Stimulated activated CD4-positive, alpha-beta T cell treated with anti-CD3 and anti-CD28 coated beads, TNF-alpha, amount 100 ng/mL, for 4 hours (primary cell): ENCODE measurements around the gene TCAP.
"Not testable (repeated sequence)": the region's sequence is repeated elsewhere in the genome, so short reads cannot be mapped to it uniquely, and the experiment has no call there.

Experiments used
- DNase-seq, 3 experiments: peaks; one replicate each; pipeline ENCODE4 v3.0.0-alpha.2; 2020; ENCODE audit warnings: low read depth in 3 of 3

TCAP gene

GRCh38 chr17:39679521-39680192, 14.5 kb downstream of the TCAP start:
- DNase-seq = no peak

GRCh38 chr17:39683295-39683939, 18.3 kb downstream of the TCAP start:
- DNase-seq = no peak

GRCh38 chr17:39684369-39685192, 19.4 kb downstream of the TCAP start:
- DNase-seq = no peak

GRCh38 chr17:39687101-39687545, 22.0 kb downstream of the TCAP start:
- no peak for DNase-seq

- DNase-seq = peak; percentile 74 to 79 (median 75)
Observed at GRCh38 chr17:39687546-39688474, 22.7 kb downstream of the TCAP start, which contains the start of gene PGAP3. TSS of gene PGAP3 (minus strand) at chr17:39688057. CDS start at chr17:39688014, 43 bp downstream.

DNA sequence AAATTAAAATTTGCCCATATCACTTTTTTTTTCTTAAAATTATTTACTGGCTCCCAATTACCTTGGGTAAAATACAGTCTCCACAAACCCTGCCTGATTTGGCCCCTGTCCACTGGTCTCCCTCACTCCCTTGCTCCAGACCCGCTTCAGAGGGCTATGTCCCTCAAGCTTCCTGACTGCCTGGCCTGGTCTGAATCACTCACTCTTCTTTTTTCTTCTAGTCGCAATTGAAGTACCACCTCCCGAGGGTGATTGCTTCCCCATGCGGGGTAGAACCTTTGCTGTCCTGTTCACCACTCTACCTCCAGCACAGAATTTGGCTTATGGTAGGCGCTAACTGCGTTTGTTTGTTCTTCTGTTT, 23.3 kb downstream of the TCAP start:
- no peak for DNase-seq

DNA sequence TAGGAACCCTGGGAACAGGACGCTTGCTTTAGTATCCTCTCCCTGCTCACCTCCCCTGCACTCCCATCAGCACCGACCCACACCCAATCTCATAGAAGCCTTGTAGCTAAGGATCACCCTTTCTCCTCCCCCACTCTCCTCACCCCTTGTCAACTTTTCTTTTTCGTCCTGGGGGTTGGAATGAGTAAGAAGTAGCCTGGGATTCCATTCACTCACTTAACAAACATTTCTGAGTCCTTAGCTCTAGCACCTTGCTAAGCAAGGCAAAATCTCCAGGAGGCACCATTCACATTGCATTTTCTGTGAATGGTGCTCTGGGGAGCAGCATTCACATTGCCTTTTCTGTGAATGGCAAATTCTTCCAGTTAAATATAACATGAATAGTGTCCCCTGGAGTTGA, 23.8 kb downstream of the TCAP start:
- no peak for DNase-seq

DNA sequence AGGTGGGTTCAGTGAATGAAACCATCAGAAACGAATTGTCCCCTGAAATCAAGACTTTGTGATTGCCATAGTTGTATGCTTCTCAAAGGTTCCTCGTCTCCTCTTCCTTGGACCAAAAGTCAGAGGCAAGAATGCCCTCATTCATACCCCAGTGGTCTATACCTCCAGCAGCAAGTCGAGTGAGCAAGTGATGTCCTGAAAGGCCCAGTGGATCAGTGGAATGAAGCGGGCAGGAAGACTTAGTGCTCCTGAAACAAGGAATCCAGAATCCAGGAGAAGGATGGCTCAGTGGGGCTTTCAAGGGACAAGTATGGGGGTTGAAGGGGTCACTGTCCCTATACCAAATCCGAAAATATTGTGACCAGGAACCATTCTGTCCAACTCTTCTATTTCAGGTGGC, 29.4 kb downstream of the TCAP start:
- no peak for DNase-seq

DNA sequence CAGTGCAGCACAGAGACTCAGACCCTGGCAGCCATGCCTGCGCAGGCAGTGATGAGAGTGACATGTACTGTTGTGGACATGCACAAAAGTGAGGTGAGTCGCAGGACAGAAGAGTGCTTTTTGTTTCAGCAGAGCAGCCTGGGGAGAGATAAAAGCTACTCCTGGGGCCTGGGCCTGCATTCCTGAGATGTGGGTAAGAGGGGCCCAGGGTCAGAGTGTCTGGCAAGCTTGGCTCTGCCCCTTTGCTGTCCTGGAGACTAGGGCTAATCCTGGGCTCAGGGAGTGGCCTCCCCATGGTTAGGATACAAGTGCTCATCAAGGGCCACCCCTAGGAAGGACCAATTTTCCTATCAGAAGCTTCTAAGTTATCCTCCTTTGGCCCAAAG, 29.9 kb downstream of the TCAP start:
- DNase-seq = no peak

DNA sequence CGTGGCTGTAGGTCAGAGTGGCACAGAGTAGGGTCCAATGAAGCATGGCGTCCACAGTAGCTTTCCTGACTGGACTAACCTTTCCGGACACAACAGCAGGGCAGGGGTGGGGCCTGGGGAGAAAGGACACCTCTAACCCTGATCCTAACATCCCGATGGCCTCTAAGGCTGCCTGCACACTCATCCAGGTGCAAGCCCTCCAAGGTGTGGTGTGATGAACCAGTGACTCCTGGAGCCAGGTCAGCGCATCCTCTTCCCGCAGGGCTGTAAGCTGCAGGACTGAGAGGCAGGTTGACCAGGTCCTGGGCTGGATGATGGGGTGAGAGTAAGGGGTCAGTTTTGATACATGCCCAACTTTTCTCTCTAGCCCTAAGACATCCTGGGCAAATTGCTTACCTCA, 31.6 kb downstream of the TCAP start:
- no peak for DNase-seq

- DNase-seq = no peak
Observed at GRCh38 chr17:39697961-39698360, 32.8 kb downstream of the TCAP start.

- not testable (repeated sequence) for DNase-seq
Observed at GRCh38 chr17:39699157-39699817, 34.1 kb downstream of the TCAP start.

DNA sequence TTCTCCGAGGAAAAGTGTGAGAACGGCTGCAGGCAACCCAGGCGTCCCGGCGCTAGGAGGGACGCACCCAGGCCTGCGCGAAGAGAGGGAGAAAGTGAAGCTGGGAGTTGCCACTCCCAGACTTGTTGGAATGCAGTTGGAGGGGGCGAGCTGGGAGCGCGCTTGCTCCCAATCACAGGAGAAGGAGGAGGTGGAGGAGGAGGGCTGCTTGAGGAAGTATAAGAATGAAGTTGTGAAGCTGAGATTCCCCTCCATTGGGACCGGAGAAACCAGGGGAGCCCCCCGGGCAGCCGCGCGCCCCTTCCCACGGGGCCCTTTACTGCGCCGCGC, 34.6 kb downstream of the TCAP start, which contains the start of gene ERBB2:
ERBB2 (plus strand) TSS at position 247 of the 330 bp plus-strand sequence. CDS start 175 bp downstream, outside the sequence.
- no peak for DNase-seq

DNA sequence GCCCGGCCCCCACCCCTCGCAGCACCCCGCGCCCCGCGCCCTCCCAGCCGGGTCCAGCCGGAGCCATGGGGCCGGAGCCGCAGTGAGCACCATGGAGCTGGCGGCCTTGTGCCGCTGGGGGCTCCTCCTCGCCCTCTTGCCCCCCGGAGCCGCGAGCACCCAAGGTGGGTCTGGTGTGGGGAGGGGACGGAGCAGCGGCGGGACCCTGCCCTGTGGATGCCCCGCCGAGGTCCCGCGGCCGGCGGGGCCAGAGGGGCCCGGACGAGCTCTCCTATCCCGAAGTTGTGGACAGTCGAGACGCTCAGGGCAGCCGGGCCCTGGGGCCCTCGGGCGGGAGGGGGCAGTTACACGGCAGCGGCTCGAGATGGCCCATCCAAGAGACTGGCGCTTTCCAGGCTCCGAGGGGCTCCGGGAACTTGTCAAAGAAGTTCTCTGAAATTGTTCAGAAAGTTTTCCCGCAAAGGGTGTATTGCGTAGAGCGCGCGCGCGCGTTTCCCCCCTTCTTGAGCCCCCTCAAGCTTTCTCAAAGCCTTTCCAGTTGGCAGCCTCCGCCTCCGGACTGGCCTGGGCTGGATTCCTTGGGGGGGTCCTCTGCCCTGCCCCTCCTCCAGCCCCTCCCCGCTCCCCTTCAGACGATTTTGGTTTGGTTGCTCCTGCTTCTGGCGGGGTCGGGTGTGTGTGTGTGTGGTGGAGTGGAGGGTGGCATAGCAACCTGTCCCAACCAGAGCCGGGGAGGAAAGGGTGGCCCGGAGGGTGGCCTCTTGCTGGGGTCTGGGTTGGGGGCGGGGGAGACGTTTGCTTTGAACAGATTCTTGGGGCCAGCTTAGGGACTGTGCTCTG, 35.2 kb downstream of the TCAP start:
- no peak for DNase-seq

DNA sequence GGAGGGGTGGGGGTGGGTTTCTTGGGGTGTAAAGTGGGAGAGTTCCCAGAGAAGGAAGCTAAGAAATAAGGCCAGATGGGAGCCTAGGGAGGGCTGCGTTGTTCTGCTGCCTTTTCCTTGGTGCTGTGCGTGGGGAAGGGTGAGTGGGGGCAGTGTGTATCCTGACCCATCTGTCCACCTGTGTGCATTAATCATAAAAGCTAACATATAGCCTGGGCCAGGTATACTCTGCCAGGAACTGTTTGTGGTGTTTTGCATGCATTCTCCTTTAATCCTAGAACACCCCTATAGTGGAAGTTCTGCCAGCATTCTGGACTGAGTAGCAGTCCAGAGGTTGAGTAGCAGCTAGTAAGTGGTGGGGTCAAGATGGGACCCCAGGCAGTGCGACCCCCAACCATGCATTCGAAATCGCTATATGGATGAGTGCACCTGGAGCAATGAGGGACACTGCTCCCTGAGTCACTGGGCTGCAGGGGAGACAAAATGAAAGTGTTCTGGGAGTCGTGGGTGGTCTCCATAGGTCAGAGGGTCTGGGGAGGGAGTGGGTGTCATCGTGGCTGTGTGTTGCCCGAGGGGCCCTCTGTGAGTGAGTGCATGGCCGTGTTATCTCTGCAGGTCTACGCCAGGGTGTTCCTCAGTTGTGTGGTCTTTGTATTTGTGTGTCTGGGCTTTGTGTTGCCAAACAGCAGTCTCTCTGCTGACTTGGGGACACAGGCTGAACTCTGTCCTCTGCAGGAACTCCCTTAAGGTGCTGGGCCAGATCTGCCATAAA, 36.0 kb downstream of the TCAP start:
- no peak for DNase-seq

DNA sequence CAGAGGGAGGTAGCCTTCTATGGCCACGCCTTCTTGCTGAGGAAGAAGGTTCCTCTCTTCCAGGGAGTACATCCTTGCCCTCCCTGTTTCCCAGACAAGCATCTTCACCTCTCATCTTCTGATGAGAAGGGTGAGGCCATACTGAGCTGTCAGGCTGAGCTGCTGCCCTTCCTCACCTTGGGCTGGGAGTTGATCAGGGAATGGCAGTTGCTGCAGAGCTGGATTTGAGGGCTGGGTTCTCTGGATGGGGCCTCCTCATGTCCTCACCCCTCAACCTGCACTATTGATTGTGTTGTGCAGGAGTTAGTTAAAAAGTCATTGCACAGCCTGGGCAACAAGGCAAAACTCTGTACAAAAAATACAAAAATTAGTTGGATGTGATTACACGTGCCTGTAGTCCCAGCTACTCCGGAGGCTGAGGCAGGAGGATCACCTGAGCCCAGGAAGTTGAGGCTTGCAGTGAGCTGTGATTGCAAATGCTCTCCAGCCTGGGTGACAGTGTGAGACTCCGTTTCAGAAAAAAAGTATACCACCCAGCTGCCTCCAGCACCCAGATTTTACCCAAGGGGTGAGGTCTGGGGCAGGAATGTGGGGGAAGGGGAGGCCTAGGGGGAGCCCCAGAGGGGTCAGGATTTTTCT, 36.8 kb downstream of the TCAP start:
- DNase-seq = no peak

DNA sequence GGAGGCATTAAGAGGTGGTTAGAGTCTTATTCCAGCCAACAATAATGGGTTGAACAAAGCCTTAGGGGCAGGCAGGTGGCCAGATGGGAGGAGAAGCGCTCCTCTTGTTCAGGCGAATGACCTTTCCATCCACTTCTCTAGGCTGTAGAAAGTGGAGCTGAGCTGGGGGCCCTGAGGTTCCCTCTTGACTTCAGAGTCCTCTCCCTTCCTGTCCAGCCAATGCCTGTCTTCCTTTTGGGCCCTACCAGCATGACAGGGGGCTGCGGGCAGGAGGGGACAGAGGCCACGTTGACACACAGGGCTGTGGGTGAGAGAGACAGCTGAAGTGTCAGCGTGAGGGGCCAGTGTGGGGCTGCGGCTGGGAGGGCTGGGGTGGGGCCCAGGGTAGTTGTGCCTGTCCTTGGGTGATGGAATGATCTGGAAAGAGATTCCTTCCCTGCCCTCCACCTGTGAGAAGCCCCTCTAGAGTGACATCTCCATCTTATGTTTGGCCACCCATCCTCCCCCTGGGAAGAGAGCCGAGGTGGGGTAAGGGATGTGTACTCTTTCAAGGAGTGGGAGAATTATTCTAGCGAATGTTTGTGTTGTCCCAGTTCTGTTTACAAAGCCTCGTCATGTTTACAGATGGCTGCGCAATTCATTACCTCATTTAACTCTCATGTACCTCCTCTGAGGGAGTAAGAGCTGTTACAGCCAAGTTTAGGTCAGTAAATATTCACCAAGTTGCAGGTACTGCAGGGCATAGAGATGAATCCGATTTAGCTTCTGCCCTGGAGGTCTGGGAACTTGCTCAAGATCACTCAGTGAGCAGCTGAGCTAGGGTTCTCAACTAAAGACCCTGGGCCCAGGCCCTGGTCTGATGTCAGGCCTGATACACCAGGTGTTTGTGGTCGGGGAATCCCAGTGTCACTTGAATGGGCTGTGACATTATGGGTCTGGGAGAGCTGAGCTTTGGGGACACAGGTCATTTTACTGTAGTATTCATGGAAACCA, 38.0 kb downstream of the TCAP start:
- no peak for DNase-seq

DNA sequence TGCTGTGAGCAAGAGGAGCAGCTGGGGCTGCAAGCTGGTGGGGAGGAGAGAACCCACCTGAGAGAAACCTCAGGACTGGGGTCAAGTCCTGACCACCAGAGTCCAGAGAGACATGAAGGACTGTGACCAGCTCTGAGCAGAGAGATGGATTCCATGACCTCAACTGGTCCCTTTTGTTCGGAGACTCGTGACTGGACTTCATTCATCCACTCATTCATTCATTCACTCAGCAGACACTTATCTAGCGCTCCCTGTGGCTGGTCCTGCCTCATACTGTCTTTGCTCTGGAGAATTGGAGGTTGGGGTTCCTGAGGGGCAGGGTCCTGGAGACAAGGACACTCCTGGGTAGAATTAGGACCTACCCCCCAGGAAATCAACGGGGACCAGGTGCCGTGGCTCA, 38.8 kb downstream of the TCAP start:
- DNase-seq = no peak
